ENCODE data around the gene DDR2.

DDR2 gene

GRCh38 chr1:162671664-162672410 is 39.6 kb downstream of the DDR2 start:
- no peak for DNase-seq (ENCODE audit: low read depth in 2 of 2)

- DNase-seq (ENCODE audit: low read depth in 2 of 2): no peak
Measured at GRCh38 chr1:162672622-162673260, 40.5 kb downstream of the DDR2 start.

GRCh38 chr1:162674034-162674608 is 41.9 kb downstream of the DDR2 start:
- DNase-seq (ENCODE audit: low read depth in 2 of 2): no peak

- DNase-seq (ENCODE audit: low read depth in 2 of 2): no peak
Measured at GRCh38 chr1:162676087-162676486, 43.8 kb downstream of the DDR2 start.

GRCh38 chr1:162676750-162677149 is 44.5 kb downstream of the DDR2 start:
- DNase-seq (ENCODE audit: low read depth in 2 of 2): no peak

- DNase-seq (ENCODE audit: low read depth in 2 of 2): no peak
Measured at GRCh38 chr1:162677607-162678371, 45.5 kb downstream of the DDR2 start.

GRCh38 chr1:162678439-162678838 is 46.2 kb downstream of the DDR2 start:
- no peak for DNase-seq (ENCODE audit: low read depth in 2 of 2)

GRCh38 chr1:162679298-162679697 is 47.0 kb downstream of the DDR2 start:
- no peak for DNase-seq (ENCODE audit: low read depth in 2 of 2)

- no peak for DNase-seq (ENCODE audit: low read depth in 2 of 2)
Measured at GRCh38 chr1:162680419-162681121, 48.3 kb downstream of the DDR2 start.

- no peak for DNase-seq (ENCODE audit: low read depth in 2 of 2)
Measured at GRCh38 chr1:162681122-162681436, 48.8 kb downstream of the DDR2 start.

- no peak for DNase-seq (ENCODE audit: low read depth in 2 of 2)
Measured at GRCh38 chr1:162682013-162682419, 49.8 kb downstream of the DDR2 start.

- DNase-seq (ENCODE audit: low read depth in 2 of 2): no peak
Measured at GRCh38 chr1:162687870-162688269, 55.6 kb downstream of the DDR2 start.

GRCh38 chr1:162688521-162688920 is 56.3 kb downstream of the DDR2 start:
- no peak for DNase-seq (ENCODE audit: low read depth in 2 of 2)

GRCh38 chr1:162688931-162689330 is 56.7 kb downstream of the DDR2 start:
- no peak for DNase-seq (ENCODE audit: low read depth in 2 of 2)

- DNase-seq (ENCODE audit: low read depth in 2 of 2): no peak
Measured at GRCh38 chr1:162689745-162690671, 57.7 kb downstream of the DDR2 start.

- DNase-seq (ENCODE audit: low read depth in 2 of 2): no peak
Measured at GRCh38 chr1:162690672-162691434, 58.6 kb downstream of the DDR2 start.

- DNase-seq (ENCODE audit: low read depth in 2 of 2): no peak
Measured at GRCh38 chr1:162691999-162692575, 59.8 kb downstream of the DDR2 start.

- no peak for DNase-seq (ENCODE audit: low read depth in 2 of 2)
Measured at GRCh38 chr1:162694911-162695310, 62.6 kb downstream of the DDR2 start.

GRCh38 chr1:162695687-162696086 is 63.4 kb downstream of the DDR2 start:
- no peak for DNase-seq (ENCODE audit: low read depth in 2 of 2)
